ENCODE data around the gene CAPZA2. TPM values are rescaled to one million over a fixed set of nuclear protein-coding genes. Genes with fewer than 3 reads are reported as not detected.
A peak's percentile ranks its signal among the peaks of the same experiment; 100 is the strongest.

CAPZA2 gene
- total and polyA plus RNA-seq, 2 experiments from 2014 or later, result 150 to 348 TPM

DNA sequence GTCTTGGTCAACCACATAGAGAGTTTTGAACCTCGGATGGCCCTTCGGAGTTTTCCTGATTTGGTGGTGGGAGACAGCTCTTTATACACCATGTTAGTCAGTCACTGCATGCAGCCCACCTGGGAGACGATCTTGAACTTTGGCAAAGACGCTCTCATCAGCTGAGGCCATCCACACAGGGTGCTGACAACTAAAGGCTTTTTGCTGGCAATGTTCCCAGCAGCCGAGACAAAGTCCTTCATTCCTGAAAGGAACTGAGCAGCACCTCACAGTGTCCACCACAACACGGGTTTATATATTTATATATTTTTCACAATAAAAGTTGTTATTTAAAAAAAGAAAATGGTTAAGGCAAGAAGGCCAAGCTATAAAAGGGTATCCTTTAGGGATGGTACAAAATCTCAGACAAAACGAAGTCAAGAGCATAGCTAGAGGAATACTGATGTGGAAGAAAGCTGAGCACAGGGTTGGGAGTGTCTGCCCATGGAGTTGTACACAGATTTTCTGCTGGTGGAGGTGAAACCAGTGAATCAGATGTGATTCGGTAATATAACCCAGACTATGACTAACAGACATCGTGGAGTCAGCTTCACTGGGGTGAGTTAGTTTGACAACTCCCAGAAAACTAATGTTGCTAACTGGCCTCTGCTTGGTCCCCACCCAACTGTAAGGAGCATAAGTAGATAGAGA is 27.4 kb upstream of the CAPZA2 start:
- peaks cover 4% of the 10 kb centered on the region for H3K4me1 ChIP-seq (ENCODE audit: low read depth)
- H3K27ac ChIP-seq, result no peak overlapping the region
- DNase-seq (ENCODE audit: low read depth in 1 of 2, low spot score in 1 of 2), result peak; percentile 31 to 60
- no peaks in the 10 kb centered on the region for H3K9me3 ChIP-seq (ENCODE audit: low read depth)
- no peak overlapping the region for H3K4me3 ChIP-seq
- TF ChIP-seq, protein P1, sequence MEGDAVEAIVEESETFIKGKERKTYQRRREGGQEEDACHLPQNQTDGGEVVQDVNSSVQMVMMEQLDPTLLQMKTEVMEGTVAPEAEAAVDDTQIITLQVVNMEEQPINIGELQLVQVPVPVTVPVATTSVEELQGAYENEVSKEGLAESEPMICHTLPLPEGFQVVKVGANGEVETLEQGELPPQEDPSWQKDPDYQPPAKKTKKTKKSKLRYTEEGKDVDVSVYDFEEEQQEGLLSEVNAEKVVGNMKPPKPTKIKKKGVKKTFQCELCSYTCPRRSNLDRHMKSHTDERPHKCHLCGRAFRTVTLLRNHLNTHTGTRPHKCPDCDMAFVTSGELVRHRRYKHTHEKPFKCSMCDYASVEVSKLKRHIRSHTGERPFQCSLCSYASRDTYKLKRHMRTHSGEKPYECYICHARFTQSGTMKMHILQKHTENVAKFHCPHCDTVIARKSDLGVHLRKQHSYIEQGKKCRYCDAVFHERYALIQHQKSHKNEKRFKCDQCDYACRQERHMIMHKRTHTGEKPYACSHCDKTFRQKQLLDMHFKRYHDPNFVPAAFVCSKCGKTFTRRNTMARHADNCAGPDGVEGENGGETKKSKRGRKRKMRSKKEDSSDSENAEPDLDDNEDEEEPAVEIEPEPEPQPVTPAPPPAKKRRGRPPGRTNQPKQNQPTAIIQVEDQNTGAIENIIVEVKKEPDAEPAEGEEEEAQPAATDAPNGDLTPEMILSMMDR (IDR thresholded peaks at IDR 0.05; ENCODE audit: low read depth, low read length), result no peak
- H3K27me3 ChIP-seq, result no peaks in the 10 kb centered on the region
- H3K36me3 ChIP-seq, result no peaks in the 10 kb centered on the region

DNA sequence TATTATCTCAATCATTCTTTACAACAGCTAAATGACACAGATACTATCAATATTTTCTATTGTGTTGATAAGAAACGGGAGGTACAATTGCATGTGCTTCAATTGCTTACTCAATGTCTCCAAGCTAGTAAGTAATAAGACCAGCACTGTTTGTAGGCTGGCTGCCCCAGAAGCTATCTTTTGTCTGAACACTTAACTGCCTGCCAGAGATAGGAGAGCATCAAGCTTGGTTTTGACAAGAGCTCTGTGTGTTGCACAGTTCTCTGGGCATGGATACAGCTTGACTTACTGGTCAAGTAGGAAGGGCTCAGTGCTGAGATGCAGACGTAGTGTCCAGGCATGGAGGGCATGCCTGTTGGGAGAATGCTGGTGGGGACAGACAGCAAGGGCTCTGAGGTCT is 26.3 kb upstream of the CAPZA2 start:
- peaks cover 4% of the 10 kb centered on the region for H3K4me1 ChIP-seq (ENCODE audit: low read depth)
- no peak overlapping the region for H3K27ac ChIP-seq
- no peaks in the 10 kb centered on the region for H3K36me3 ChIP-seq
- no peaks in the 10 kb centered on the region for H3K9me3 ChIP-seq (ENCODE audit: low read depth)
- DNase-seq (ENCODE audit: low read depth in 1 of 2, low spot score in 1 of 2), result peak in 1 of 2 donors; percentile 7
- TF ChIP-seq, protein P1 (IDR thresholded peaks at IDR 0.05; ENCODE audit: low read depth, low read length), result no peak
- no peak overlapping the region for H3K4me3 ChIP-seq
- H3K27me3 ChIP-seq, result no peaks in the 10 kb centered on the region

DNA sequence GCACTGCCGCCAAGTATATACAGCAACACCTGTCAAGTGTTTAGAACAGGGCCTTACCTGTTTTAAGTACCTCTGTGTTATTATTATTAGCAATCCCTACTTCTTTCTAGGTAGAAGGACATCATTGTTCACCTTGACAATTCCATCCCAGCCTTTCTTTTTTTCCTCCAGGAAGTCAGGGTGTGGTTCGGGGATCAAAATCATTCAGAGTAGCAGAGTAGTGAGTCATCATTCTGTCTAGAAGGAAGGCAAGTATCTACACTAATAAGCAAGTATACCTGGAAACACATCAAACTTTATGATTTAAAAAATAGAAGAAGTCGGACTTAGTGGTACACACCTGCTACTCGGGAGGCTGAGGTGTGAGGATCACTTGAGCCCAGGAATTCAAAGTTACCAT is 25.5 kb upstream of the CAPZA2 start:
- Histone ChIP-seq H3K27ac (no peak overlapping the region), H3K27me3 (no peaks in the 10 kb centered on the region), H3K36me3 (no peaks in the 10 kb centered on the region), H3K4me1 (ENCODE audit: low read depth) (peaks cover 4% of the 10 kb centered on the region), H3K4me3 (no peak overlapping the region), H3K9me3 (ENCODE audit: low read depth) (no peaks in the 10 kb centered on the region)
- TF ChIP-seq, protein P1 (IDR thresholded peaks at IDR 0.05; ENCODE audit: low read depth, low read length), result no peak
- DNase-seq (ENCODE audit: low read depth in 1 of 2, low spot score in 1 of 2), result no peak

DNA sequence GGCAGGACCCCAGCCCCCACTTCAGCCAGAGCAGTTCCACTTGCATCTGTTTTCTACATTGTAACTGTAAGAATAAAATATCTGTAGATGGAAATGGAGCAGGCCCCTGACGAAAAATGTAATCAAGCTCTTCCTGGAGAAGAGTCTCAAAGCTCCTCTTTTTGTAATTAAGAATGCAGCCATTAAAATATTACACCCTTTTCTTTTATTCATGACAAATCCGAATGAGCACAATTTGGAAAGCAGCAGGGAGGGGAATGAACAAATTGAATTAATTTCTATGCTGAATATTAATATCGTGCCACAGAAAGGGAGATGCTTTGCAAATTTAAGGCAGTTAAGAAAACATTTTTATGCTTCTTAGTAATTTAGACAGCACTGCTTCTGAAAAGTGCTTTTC is 24.8 kb upstream of the CAPZA2 start:
- Histone ChIP-seq H3K9me3 (ENCODE audit: low read depth) (no peaks in the 10 kb centered on the region), H3K4me3 (no peak overlapping the region), H3K27ac (no peak overlapping the region), H3K36me3 (no peaks in the 10 kb centered on the region), H3K27me3 (no peaks in the 10 kb centered on the region), H3K4me1 (ENCODE audit: low read depth) (peaks cover 4% of the 10 kb centered on the region)
- DNase-seq (ENCODE audit: low read depth in 1 of 2, low spot score in 1 of 2), result no peak
- TF ChIP-seq, protein P1 (IDR thresholded peaks at IDR 0.05; ENCODE audit: low read depth, low read length), result no peak

DNA sequence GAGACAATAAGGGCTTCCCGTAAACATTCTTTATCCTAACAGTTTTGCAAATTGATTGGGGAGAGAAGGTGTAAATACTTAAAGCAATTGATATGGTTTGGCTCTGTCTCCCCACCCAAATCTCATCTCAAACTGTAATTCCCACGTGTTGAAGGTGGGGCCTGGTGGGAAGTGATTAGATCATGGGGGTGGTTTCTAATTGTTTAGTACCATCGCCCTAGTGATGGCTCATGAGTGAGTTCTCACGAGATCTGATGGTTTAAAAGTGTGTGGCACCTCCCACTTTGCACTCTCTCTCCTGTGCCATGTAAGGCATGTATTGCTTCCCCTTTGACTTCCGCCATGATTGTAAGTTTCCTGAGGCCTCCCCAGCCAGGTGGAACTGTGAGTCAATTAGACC is 22.1 kb upstream of the CAPZA2 start:
- H3K4me3 ChIP-seq, result no peak overlapping the region
- no peak overlapping the region for H3K27ac ChIP-seq
- H3K9me3 ChIP-seq (ENCODE audit: low read depth), result no peaks in the 10 kb centered on the region
- H3K4me1 ChIP-seq (ENCODE audit: low read depth), result no peaks in the 10 kb centered on the region
- no peaks in the 10 kb centered on the region for H3K27me3 ChIP-seq
- H3K36me3 ChIP-seq, result no peaks in the 10 kb centered on the region
- no peak for DNase-seq (ENCODE audit: low read depth in 1 of 2, low spot score in 1 of 2)
- TF ChIP-seq, protein P1 (IDR thresholded peaks at IDR 0.05; ENCODE audit: low read depth, low read length), result no peak
